ENCODE measurements around the gene HRK. TPM values are rescaled to one million over a fixed set of nuclear protein-coding genes. Genes with fewer than 3 reads are reported as not detected.

Gene HRK
- total RNA-seq, 1 donor from 2014 or later, result not detected

GRCh38 chr12:116874324-116874995 is 6.8 kb downstream of the HRK start:
- Histone ChIP-seq H3K27me3 (ENCODE audit: control insufficient read depth, insufficient read depth, low read length) (peaks cover 2% of the 10 kb centered on the region), H3K36me3 (ENCODE audit: control insufficient read depth, insufficient read depth, low read length) (no peaks in the 10 kb centered on the region)
- no peak for FAIRE-seq

GRCh38 chr12:116870306-116870705 is 10.9 kb downstream of the HRK start:
- no peak for FAIRE-seq
- no peak for DNase-seq (ENCODE audit: low read depth)

More at GRCh38 chr12:116874324-116874995, 6.8 kb downstream of the HRK start:
- DNase-seq (ENCODE audit: low read depth), result no peak
- H3K4me3 ChIP-seq (ENCODE audit: low read depth, low read length), result no peak overlapping the region
- TF ChIP-seq CTCF (IDR thresholded peaks at IDR 0.05; ENCODE audit: insufficient read depth, low read length, severe bottlenecking), result no peak

GRCh38 chr12:116867523-116867922 is 13.7 kb downstream of the HRK start:
- DNase-seq (ENCODE audit: low read depth), result no peak
- H3K27me3 ChIP-seq (ENCODE audit: control insufficient read depth, insufficient read depth, low read length), result no peaks in the 10 kb centered on the region
- TF ChIP-seq CTCF (IDR thresholded peaks at IDR 0.05; ENCODE audit: insufficient read depth, low read length, severe bottlenecking), result no peak
- no peak overlapping the region for H3K4me3 ChIP-seq (ENCODE audit: low read depth, low read length)
- no peaks in the 10 kb centered on the region for H3K36me3 ChIP-seq (ENCODE audit: control insufficient read depth, insufficient read depth, low read length)
- FAIRE-seq, result no peak

More at GRCh38 chr12:116870306-116870705, 10.9 kb downstream of the HRK start:
- H3K27me3 ChIP-seq (ENCODE audit: control insufficient read depth, insufficient read depth, low read length), result no peaks in the 10 kb centered on the region
- no peaks in the 10 kb centered on the region for H3K36me3 ChIP-seq (ENCODE audit: control insufficient read depth, insufficient read depth, low read length)
- no peak overlapping the region for H3K4me3 ChIP-seq (ENCODE audit: low read depth, low read length)
- no peak for TF ChIP-seq CTCF (IDR thresholded peaks at IDR 0.05; ENCODE audit: insufficient read depth, low read length, severe bottlenecking)

- no peak for DNase-seq (ENCODE audit: low read depth)
- Histone ChIP-seq H3K4me3 (ENCODE audit: low read depth, low read length) (no peak overlapping the region), H3K36me3 (ENCODE audit: control insufficient read depth, insufficient read depth, low read length) (no peaks in the 10 kb centered on the region), H3K27me3 (ENCODE audit: control insufficient read depth, insufficient read depth, low read length) (no peaks in the 10 kb centered on the region)
- no peak for FAIRE-seq
- TF ChIP-seq CTCF (IDR thresholded peaks at IDR 0.05; ENCODE audit: insufficient read depth, low read length, severe bottlenecking), result no peak
Measured at GRCh38 chr12:116864371-116865160, 16.7 kb downstream of the HRK start.

GRCh38 chr12:116863275-116863767 is 17.9 kb downstream of the HRK start:
- H3K36me3 ChIP-seq (ENCODE audit: control insufficient read depth, insufficient read depth, low read length), result no peaks in the 10 kb centered on the region
- no peak for FAIRE-seq
- DNase-seq (ENCODE audit: low read depth), result no peak
- peak; percentile 27 for TF ChIP-seq CTCF (IDR thresholded peaks at IDR 0.05; ENCODE audit: insufficient read depth, low read length, severe bottlenecking)
- no peak overlapping the region for H3K4me3 ChIP-seq (ENCODE audit: low read depth, low read length)
- H3K27me3 ChIP-seq (ENCODE audit: control insufficient read depth, insufficient read depth, low read length), result no peaks in the 10 kb centered on the region

All from bronchial epithelial cell (primary cell).